Upper lobe of left lung (tissue), 4 donors: ENCODE results near the gene RAB25.

Experiments
- EP300 ChIP-seq, 4 donors: sonication (generic); formaldehyde crosslinking; IDR thresholded peaks; one replicate each; pipeline ENCODE4 v1.5.1; 2017; ENCODE audit warnings: antibody characterized with exemption in 4 of 4, control low read depth in 2 of 4
- POLR2A ChIP-seq, 4 donors: fragments of 450-650 bp; IDR thresholded peaks; one replicate each; pipeline ENCODE4 v1.5.1; 2016 to 2017; ENCODE audit warnings: antibody characterized with exemption in 4 of 4, mild to moderate bottlenecking in 2 of 4
- POLR2AphosphoS5 ChIP-seq, 2 donors: sonication (generic); formaldehyde crosslinking; IDR thresholded peaks; one replicate each; pipeline ENCODE4 v1.5.1; 2017; ENCODE audit warnings: antibody characterized with exemption in 2 of 2
- TF ChIP-seq, protein P1 (sequence below), 6 experiments: fragments of 450-650 bp in 4 of 6; fragments of 200-600 bp in 2 of 6; sonication (generic) in 2 of 6; IDR thresholded peaks; one replicate each; pipeline ENCODE4 v1.5.1; 2016 to 2019; ENCODE audit warnings: antibody characterized with exemption in 6 of 6

DNA sequence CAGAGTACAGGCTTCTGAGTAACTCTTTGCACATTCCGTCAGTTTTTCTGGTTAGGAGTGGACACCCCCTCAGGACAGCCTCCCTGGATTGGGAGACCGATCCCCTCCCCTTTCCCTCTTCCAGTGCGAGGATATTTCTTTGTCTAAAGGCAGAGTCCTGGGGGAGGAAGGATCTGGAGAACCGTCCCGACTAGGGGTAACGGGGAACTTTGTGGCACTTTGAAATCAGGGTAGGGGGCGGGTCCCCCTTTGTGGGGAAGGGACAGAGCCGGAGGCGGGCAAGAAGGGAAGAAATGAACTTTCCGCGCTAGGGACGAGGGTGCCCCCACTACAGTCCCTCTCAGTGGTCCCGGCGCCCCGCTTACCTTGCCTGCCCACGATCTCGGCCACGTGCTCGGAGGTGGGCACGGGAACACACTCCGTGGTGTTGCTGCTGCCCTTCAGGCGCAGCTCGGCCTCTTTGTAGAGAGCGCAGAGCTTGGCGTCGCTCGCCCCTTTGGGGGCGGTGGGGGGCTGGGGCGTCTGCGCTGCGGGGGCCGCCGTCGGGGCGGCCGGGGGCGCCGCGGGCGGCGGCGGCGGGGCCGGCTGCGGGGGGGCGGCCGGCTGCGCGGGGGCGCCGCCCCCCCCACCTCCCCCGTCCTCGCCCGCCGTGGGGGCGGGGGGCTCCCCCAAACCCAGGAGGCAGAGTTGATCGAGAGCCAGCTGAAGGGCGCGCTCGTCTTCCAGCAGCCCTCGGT, 20.4 kb downstream of the RAB25 start:
- TF ChIP-seq, protein P1, sequence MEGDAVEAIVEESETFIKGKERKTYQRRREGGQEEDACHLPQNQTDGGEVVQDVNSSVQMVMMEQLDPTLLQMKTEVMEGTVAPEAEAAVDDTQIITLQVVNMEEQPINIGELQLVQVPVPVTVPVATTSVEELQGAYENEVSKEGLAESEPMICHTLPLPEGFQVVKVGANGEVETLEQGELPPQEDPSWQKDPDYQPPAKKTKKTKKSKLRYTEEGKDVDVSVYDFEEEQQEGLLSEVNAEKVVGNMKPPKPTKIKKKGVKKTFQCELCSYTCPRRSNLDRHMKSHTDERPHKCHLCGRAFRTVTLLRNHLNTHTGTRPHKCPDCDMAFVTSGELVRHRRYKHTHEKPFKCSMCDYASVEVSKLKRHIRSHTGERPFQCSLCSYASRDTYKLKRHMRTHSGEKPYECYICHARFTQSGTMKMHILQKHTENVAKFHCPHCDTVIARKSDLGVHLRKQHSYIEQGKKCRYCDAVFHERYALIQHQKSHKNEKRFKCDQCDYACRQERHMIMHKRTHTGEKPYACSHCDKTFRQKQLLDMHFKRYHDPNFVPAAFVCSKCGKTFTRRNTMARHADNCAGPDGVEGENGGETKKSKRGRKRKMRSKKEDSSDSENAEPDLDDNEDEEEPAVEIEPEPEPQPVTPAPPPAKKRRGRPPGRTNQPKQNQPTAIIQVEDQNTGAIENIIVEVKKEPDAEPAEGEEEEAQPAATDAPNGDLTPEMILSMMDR (IDR thresholded peaks at IDR 0.05) = no peak
- TF ChIP-seq POLR2A (IDR thresholded peaks at IDR 0.05) (no peak), POLR2AphosphoS5 (IDR thresholded peaks at IDR 0.05) (no peak), EP300 (IDR thresholded peaks at IDR 0.05) (no peak)
